Measurements from ENCODE around the gene CREM. TPM values are rescaled to one million over a fixed set of nuclear protein-coding genes. Genes with fewer than 3 reads are reported as not detected.
"Not testable (repeated sequence)": the region's sequence is repeated elsewhere in the genome, so short reads cannot be mapped to it uniquely, and the experiment has no call there.

CREM gene
- 10 to 100 TPM in 2 of 4 donors, 1 to 10 TPM in 2; 8.3 to 15.7 (median 10.9) TPM for total RNA-seq

- peak; percentile 99 to 100 for DNase-seq (ENCODE audit: low spot score in 2 of 2)
- intact Hi-C loops (cut with DNase I; ENCODE audit: low total_unique reads) = no loop called here
- TF ChIP-seq, protein P1, sequence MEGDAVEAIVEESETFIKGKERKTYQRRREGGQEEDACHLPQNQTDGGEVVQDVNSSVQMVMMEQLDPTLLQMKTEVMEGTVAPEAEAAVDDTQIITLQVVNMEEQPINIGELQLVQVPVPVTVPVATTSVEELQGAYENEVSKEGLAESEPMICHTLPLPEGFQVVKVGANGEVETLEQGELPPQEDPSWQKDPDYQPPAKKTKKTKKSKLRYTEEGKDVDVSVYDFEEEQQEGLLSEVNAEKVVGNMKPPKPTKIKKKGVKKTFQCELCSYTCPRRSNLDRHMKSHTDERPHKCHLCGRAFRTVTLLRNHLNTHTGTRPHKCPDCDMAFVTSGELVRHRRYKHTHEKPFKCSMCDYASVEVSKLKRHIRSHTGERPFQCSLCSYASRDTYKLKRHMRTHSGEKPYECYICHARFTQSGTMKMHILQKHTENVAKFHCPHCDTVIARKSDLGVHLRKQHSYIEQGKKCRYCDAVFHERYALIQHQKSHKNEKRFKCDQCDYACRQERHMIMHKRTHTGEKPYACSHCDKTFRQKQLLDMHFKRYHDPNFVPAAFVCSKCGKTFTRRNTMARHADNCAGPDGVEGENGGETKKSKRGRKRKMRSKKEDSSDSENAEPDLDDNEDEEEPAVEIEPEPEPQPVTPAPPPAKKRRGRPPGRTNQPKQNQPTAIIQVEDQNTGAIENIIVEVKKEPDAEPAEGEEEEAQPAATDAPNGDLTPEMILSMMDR (IDR thresholded peaks at IDR 0.05) = peak in 1 of 3 donors; percentile 49
- TF ChIP-seq POLR2A (IDR thresholded peaks at IDR 0.05) = peak in 1 of 2 donors; percentile 97
- H3K4me3 ChIP-seq (ENCODE audit: low read depth, poor library complexity, severe bottlenecking) = peak within 1 kb of the TSS; percentile 83
- WGBS, 2 donors = 1 to 2% methylated on average over 39 to 41 of the region's 80 CpGs
These were observed at the start of gene CREM for GRCh38 chr10:35126530-35127288. CREM (plus strand) TSS chr10:35126846; CDS start chr10:35137836, 10,990 bp downstream.

- 95 to 97% methylated on average over 4 of the region's 4 CpGs for WGBS, 2 donors
- TF ChIP-seq POLR2A (IDR thresholded peaks at IDR 0.05) = no peak
- H3K4me3 ChIP-seq (ENCODE audit: low read depth, poor library complexity, severe bottlenecking) = no peak overlapping the region
- intact Hi-C loops (cut with DNase I; ENCODE audit: low total_unique reads) = no loop called here
- DNase-seq (ENCODE audit: low spot score in 2 of 2) = no peak
These were observed 47.4 kb upstream of the CREM start for GRCh38 chr10:35079265-35079664.

- WGBS, 2 donors = 73 to 76% methylated on average over 3 of the region's 3 CpGs
- H3K4me3 ChIP-seq (ENCODE audit: low read depth, poor library complexity, severe bottlenecking) = no peak overlapping the region
- DNase-seq (ENCODE audit: low spot score in 2 of 2) = no peak
- intact Hi-C loops (cut with DNase I; ENCODE audit: low total_unique reads) = no loop called here
- TF ChIP-seq, protein P1 (IDR thresholded peaks at IDR 0.05) = no peak
- TF ChIP-seq POLR2A (IDR thresholded peaks at IDR 0.05) = no peak
These were observed 46.9 kb upstream of the CREM start for GRCh38 chr10:35079763-35080162.

GRCh38 chr10:35080261-35080660 is 46.4 kb upstream of the CREM start:
- DNase-seq (ENCODE audit: low spot score in 2 of 2); intact Hi-C loops (cut with DNase I; ENCODE audit: low total_unique reads); H3K4me3 ChIP-seq (ENCODE audit: low read depth, poor library complexity, severe bottlenecking): not testable (repeated sequence)
- 86 to 94% methylated on average over 1 of the region's 1 CpG for WGBS, 2 donors

GRCh38 chr10:35083242-35083641 is 43.4 kb upstream of the CREM start:
- intact Hi-C loops (cut with DNase I; ENCODE audit: low total_unique reads) = no loop called here
- 92 to 93% methylated on average over 1 of the region's 1 CpG for WGBS, 2 donors

DNA sequence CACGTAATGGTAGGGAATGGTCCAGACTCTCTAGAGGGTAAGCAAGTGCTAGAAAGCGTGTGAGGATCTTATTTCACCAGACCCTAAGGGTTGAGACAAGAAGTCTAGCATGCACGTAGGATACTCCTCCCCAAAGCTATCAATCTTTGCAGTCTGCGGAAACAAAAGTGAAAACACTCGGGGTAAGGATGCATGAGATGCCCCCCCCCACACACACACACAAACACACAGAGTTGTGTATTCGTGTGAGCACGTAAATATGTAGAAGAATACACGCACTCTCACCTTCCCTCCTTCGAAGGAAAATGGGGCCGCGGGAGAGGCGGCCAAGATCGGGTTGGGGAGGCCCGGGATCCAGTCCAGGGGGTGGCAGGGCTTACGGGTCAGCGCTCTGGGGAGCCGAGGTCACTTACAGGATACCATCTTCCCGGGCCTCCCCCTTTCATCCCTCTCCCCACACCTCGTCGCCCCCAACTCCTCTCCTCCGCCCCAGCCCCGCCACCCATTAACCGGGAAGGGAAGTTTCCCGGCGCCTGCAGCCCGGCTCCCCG is 37.0 kb upstream of the CREM start:
- peak in 1 of 2 donors; percentile 15 for DNase-seq (ENCODE audit: low spot score in 2 of 2)
- H3K4me3 ChIP-seq (ENCODE audit: low read depth, poor library complexity, severe bottlenecking) = peak overlapping the region; percentile 95
- WGBS, 2 donors = 0 to 2% methylated on average over 26 to 27 of the region's 27 CpGs

More at GRCh38 chr10:35083242-35083641, 43.4 kb upstream of the CREM start:
- no peak for TF ChIP-seq POLR2A (IDR thresholded peaks at IDR 0.05)
- TF ChIP-seq, protein P1 (IDR thresholded peaks at IDR 0.05) = no peak
- no peak for DNase-seq (ENCODE audit: low spot score in 2 of 2)
- H3K4me3 ChIP-seq (ENCODE audit: low read depth, poor library complexity, severe bottlenecking) = no peak overlapping the region

More for the DNA sequence above, 37.0 kb upstream of the CREM start:
- TF ChIP-seq, protein P1 (IDR thresholded peaks at IDR 0.05) = no peak
- TF ChIP-seq POLR2A (IDR thresholded peaks at IDR 0.05) = no peak
- intact Hi-C loops (cut with DNase I; ENCODE audit: low total_unique reads) = no loop called here

Data from lower leg skin (tissue), 4 donors.